ENCODE measurements around the gene EPHB6.

DNA sequence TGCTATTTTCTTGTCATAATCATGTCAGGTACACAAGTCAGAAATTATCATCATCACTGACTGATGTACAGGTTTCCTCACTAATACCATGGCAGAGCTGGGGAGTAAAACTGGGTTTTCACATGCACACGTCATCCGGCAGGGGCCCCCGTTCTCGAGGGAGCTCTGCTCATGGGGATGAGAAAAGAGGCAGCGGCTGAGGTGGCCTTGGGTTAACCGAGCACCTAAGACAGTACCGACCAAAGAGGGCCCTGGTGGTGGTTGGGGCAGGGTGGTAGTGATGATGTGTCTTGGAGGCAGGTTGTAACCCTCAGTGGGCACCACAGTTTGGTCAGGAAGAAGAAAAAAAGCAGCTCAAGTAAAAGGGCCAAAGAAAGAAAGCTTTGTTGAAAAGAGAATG, 42.8 kb downstream of the EPHB6 start:
- TF ChIP-seq, protein P1, sequence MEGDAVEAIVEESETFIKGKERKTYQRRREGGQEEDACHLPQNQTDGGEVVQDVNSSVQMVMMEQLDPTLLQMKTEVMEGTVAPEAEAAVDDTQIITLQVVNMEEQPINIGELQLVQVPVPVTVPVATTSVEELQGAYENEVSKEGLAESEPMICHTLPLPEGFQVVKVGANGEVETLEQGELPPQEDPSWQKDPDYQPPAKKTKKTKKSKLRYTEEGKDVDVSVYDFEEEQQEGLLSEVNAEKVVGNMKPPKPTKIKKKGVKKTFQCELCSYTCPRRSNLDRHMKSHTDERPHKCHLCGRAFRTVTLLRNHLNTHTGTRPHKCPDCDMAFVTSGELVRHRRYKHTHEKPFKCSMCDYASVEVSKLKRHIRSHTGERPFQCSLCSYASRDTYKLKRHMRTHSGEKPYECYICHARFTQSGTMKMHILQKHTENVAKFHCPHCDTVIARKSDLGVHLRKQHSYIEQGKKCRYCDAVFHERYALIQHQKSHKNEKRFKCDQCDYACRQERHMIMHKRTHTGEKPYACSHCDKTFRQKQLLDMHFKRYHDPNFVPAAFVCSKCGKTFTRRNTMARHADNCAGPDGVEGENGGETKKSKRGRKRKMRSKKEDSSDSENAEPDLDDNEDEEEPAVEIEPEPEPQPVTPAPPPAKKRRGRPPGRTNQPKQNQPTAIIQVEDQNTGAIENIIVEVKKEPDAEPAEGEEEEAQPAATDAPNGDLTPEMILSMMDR (conservative IDR thresholded peaks at IDR 0.05) = no peak
- TF ChIP-seq EZH2 (IDR thresholded peaks at IDR 0.05; ENCODE audit: low read depth) = no peak

All from PC-9 (cell line).